ENCODE measurements around the gene EXOC2.

EXOC2 gene

DNA sequence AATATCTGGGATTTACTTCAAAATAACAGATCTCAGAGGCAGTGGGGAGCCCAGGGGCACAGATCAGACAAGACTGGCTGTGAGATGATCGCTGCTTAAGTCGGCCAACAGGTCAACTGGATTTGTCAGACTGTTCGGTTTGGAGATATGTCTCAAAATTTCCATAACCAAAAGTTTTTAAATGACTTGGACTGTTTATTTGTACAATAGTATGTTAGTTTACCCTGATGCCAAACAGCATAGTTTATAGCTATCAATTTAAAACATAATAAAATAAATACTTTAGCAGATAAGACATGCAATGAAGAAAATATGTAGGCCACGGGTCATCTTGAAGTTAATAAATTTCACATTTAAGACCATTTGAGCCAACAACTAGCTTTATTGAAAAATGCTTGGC is 174.7 kb downstream of the EXOC2 start:
- DNase-seq, result no peak

DNA sequence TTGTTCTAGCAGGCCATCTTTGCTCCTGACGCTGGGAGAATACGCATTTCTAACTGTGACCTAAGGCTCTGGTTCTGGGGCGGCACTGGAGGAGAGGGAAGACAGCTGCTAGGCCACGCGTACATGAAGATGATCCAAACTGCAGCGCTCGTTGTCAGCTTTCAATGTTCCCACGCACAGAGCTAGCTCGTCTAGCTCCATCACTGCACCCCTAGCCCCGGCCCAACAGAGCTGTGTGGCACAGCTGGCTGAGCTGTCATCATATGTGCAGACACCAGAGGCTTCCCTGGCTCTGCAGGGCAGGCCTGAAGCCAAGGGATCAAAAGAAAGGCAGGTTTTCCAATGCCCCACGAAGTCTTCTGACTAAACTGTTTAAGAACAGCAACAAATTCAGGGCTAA is 176.7 kb downstream of the EXOC2 start:
- DNase-seq, result no peak

DNA sequence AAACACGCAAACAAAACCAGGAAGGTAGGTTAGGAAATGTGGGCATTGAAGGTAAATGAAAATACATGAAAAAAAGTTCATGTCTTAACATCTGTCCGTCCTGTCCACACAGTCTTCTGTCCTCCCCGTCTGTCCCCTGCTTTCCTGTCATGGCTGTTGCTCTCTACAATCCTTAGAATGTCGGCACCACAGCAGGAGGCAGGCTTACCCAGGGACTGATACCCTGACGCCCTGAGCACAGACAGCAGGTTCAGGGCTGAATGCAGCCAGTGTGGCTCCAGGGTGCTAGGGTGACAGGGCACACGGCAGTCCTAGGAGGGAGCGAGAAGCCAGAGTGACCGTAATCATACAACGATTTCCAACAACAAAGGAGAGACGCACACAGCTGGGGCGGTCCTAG is 177.7 kb downstream of the EXOC2 start:
- DNase-seq, result no peak

DNA sequence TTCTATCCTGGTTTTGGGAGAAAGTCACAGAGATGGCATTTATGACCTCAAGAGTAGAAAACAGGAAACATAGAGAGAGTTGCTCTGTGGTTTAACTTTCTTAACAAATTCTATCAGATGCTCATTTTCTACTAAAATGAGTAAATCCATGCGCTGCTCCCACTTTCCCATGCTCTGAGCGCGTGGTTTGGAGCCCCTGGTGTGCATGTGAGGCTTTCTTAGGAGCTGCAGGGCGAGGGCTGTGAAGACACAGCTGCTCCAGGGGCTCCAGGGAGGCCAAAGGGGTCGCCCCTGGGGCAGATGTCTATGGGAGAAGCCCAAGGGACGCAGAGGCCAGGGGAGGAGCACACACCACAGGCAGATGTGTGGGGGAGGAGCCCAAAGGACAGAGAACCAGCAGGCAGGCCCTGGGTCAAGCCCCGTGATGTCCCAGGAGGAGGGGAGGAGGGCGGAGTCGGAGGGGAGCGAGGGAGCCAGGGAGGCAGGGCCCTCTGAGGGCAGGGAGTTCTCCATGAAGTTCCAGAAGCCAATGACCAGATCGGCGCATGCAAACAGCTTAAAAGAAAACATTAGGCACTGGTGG is 178.5 kb downstream of the EXOC2 start:
- no peak for DNase-seq

DNA sequence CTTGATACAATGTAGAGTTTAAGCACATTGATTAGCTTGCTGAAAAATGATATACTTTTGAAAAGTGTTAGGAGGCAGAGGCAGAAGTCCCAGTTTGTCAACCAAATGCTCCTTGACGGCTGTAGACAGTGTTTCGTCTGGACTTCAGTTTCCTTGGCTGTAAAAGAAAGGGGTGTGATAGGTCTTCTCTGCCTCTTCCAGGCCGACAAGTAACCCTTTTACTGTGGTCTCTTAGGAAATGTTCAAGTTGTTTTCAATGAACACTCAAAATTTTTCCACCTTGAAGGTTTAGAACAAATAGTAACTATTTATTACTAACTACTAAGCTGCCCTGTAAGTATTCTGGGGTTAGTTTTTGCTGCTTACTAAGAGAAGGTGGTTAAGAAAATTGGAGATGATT is 179.0 kb downstream of the EXOC2 start:
- DNase-seq, result no peak

DNA sequence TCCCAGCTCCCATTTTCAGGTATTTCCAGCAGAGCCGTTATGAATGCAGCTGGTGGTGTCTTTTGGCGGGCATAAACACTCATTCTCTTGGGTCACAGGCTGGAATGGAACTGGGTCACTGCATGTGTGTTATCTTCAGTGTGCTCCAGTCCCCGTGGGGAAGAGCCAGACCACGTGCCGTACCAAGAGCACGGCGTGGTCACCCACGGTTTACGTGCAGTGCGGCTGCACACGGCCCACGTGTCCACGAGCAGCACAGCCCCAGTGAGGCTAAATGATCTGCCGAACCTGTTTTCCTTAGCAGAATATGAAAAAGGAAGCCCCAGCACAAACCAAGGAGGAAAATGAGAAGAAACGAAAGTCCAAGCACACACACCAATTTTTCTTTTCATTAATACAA is 179.9 kb downstream of the EXOC2 start:
- DNase-seq, result no peak

DNA sequence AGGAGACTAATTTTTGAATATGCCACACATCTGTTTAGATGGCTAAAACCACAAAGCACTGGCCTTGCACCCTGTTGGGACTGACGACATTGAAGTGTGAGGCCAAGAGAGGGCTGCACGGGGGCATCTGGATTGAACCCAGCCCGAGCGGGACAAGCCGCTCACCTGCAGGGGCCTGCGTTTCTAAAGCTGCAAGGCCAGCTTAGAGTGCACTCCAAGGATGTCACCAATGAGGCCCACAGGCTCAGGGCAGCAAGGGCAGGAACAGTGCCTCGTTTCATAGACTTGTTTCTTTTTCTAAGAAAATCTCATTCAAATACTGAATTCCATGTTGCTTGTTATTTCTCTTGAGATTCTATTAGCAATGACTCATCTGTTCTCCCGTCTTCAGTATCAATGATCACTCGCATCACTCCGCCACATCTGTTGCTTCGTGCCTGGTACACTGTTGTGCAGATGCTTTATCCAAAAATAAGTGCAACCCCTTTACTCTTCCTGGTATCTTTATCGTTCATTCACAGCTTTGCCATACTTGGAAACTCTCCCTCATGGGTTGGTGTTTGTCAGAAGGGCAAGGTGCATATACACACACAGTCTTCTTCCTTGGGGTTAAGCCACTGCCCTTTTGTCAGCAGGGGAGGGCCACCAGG is 181.3 kb downstream of the EXOC2 start:
- DNase-seq, result no peak

DNA sequence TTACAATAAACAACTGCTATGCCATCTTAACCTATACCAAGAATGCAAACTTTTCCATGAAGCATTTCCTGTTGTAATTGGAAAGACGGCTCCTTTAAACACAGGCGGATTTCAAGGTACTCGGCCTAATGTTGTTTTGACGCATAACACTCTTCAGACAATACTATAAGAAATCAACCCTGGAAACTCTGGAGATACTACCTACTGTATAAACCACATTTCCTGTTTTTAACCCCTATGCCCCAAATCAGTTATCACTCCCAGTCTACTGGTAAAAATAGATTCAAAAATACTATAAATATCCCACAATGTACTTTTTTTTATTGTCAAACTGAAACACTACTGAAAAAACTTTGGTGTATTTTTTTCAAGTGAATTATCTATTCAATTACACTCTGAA is 183.3 kb downstream of the EXOC2 start:
- DNase-seq, result no peak

DNA sequence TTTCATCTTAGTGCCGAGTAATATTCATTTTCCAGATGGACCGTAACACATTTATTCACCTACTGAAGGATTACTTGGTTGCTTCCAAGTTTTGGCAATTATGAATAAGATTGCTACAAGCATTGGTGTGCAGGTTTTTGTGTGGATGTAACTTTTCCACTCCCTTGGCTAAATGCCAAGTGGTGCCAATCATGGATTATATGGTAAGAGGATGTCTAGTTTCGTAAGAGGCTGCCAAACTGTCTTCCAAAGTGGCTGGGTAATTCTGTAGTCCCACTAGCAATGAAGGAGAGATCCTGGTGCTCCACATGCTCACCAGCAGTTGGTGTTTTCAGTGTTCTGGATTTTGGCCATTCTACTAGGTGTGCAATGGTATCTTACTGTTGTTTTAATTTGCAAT is 184.3 kb downstream of the EXOC2 start:
- DNase-seq, result no peak

DNA sequence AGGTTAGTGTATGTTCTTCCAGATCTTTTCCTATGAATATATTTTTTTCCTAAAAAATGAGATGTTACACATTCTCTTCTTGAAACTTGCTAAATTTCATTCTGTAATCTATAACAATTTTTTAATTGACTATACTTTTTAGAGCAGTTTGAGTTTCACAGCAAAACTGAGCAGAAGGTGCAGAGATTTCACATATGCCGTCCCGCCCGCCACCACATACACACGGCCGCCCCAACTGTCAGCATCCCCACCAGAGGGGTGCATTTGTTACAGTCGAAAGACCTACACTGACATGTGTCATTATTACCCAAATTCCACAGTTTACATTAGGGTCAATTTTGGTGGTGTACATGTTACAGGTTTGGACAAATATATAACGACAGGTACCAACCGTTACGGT is 184.9 kb downstream of the EXOC2 start:
- DNase-seq, result no peak

DNA sequence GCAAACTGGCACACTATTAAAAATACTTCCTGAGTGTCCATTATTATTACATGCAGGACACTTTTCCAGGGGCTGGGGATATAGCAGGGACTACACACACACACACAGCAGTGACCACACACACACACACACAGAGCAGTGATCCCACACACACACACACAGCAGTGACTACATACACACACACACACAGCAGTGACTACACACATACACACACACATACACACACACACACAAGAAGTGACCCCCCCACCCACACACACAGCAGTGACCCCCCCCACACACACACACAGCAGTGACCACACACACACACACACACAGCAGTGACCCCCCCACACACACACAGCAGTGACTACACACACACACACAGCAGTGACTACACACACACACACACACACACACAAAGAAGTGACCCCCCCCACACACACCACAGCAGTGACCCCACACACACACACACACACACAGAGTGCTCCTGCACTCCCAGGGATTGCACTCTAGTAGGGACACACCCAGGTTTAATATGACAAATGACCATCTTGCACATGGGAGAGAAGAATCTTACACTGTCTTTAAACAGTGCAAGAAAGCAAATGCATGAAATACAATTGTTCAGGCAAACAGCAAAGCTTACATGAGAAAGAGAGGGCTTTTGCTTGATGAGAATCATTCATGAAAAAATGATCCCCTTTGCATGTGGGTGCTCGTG is 185.9 kb downstream of the EXOC2 start:
- no peak for DNase-seq

DNA sequence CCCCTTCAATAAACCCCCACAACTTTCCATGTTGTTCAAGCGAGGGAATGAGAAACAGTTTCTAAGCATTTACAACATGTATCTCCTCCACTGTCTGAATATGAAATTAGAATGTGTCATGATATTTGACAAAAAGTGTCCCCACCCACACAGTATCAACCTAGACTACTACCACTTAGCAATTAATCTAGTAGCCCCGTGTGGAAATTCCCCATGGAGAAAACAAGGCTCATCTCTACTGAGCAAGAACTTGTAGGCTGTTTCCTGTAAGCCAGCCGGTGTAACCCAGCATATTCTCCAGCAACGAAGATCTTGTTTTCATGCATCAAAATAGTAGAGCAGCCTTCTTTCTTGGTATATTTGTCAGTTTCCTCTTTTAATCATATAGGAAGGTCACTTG is 186.4 kb downstream of the EXOC2 start:
- DNase-seq, result no peak

DNA sequence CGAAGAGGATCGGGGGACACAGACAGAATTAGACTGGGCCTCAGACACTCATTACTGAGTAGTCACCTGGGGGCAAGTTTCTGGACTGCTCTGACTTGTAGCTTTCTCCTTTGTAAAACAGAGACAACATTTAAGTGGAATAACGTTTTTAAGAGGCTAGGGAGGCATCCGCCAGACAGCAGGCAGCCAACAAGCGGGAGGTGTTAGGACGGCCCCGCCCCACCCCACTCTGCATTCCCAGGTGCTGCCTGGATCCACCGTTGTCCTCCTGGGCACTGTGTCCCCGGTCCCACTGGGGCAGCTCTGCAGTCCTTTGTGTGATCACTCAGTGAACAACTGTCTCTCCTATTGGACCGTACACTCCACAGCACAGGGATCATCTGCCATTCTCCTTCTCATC is 187.6 kb downstream of the EXOC2 start:
- no peak for DNase-seq

DNA sequence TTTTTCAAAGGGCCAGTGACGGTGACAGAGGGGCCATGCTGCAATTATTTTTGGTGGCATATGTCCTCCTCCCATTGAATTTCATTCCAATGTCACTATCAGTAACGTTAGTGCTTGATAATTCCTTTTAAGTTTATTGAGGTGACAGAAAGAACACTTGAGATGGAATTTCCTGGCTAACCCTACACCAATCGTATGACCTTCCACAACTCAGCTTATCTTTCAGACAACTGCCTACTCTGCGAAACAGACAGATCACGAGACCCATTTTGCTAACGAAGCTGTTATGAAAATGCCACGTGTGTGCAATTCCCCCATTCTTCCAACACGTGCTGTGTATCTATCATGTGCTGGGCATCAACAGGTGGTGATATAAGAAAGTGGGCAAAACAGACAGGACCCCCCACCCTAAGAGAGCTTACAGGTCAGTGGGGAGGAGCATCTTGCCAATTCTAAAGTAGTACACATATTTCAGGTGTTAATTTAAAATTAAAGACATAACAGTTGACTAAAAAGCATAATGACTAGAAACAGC is 188.4 kb downstream of the EXOC2 start:
- no peak for DNase-seq

DNA sequence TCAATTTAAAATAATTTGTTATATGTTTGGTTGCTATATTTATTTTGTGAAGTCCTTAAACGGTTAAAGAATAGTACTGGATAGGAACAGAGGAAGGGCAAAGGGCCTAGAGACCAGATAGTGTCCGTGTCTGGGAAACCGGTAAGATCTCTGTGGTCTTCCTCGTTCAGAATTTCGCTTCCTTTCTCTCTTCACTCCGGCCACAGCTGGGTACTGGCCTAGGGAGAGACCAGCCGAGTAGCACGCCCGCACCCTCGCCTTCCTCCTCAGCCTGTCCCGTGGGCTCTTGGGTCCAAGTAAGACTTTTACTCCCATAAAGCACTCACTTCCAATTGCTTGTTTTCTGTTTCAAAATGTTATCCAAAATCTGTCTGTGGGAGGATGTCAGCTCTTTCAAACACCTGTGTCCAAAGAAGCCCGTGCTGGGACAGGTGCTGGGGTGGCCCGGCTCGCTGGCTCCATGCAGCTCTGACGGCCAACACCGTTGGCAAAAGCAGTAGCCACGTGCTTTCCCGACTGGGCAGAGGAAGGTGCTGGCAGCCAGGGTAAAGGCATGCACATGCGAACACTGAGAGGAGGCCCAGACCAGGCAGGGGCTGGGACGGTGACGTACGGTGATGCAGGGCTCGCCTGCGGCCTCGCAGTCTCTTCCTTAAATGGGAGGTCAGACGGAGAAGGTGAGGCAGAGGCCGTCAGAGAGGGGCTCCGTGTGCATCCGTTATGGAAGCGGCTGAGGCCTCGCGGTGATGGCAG is 189.2 kb downstream of the EXOC2 start:
- DNase-seq, result no peak

DNA sequence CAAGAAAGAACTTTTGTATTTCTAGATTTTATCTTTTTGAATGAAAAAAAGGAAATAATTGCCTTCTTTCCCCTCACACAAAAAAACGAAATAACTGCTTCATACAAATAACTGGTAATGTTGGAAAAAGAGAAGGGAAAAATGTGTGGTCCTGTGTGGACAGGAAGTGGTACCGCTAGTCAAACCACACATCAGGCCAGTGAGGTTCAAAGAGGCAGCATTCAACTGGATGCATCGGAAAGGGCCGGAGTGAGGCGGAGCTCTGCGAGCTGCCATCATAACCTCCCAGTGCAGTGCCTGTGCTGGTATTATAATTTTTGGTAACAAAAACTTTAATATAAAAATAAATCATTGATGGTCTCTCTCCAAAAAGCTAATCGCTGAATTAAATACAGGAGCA is 190.2 kb downstream of the EXOC2 start:
- DNase-seq, result no peak

DNA sequence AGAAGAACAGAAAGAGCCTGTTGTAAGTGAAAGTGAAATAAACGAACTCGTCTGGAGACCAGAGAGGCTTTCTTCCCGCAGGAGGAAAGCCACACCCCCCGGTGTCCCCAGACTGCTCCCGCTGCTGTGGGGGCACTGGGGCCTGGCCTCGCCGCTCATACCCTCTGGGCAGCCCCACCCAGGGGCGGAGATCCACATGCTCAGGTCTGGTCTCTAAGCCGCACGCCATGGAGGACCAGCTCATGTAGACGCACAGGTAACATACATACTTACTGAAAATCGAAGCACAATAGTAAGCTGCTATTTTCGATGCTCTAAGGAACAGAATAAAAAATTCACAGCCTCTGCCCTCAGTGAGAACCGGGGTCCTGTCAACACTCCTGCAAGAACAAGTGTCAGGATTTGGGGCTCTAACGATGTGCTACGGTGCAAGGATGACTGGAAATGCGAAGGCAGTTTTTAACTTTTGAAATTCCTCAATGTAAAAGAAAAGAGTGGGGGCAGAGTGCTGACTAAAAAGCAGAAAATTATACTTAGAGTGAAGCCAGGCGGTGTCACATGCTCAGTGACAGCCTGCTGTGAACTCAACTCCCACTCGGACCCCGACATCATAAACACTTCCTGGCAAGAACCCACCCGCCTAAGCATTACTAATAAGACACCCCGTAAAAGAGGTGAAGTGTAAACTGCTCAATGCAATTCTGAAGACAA is 190.9 kb downstream of the EXOC2 start:
- DNase-seq, result no peak

DNA sequence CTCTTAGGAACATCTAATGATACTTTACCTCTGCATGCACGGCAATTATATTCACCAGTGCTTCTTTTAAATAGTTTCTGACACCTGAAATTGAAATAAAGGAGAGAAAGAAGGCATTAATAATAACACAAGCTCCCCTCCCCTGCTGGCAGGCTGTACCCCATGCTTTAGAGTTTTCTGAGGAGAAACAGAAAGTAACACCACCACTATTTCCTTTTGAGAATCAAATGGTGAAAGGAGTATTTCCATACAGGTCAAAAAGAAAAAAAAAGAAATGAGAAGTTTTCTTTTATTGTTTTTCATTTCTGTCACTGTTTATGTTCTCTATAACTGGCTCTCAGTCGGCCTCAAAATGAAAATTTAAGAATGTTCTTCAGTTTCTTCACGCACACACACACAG is 193.3 kb downstream of the EXOC2 start:
- no peak for DNase-seq

DNA sequence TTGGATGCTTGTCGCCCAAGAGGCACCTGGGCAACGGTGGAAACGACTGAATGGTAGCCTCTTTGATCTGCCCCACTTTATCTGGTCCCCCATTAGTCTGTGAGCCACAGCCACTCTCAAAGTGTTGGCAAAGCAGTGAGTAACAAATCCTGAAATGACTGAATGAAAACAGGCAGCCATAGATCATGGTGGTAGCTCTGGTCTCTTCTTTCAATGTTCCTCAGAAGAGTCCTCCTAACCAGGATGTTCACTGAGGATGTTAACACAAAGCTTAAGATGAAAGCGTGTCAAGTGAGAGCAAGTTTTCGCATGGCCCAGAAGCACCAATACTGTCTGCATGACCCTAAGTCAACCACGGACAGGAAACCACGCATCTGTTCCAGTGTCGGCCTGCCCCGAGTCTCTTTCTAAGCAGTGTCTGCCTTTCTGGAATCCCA is 194.1 kb downstream of the EXOC2 start:
- DNase-seq, result no peak

DNA sequence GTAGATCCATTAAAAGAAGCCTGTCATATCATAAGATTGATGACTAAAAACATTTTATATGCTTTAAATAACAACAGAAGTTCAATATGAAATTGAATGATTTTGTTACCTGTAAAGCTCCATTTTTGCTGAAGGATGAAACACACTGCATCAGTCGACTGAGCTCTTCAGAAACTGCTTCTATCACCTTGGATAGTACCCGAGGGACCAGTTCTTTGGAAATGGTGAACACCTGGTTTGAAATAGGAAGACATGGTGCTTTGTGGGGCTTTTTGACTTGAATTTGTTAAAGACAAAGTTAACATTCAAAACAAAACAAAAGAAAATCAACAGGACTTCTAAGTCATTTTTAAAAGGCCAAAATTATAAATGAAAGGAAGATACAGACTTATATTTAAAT is 195.7 kb downstream of the EXOC2 start:
- DNase-seq, result no peak

DNA sequence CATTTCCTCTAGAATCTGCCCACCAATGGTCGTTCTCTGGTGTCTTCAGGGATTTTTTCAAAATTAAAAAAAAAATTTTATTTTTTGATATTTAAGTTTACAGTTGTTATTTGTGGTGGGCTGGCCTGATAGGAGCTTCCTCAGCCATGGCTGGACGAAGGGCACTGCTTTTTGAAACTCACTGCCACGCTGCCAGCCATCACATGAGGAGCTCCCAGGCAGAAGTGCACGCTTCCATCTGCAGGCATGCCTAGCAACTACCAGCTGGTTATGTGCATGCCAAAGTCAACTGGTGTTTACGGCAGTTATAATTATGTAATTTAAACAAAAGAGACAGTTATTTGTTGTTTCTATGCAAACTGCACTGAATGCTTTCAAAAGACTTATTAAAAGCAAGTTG is 196.3 kb downstream of the EXOC2 start:
- no peak for DNase-seq

DNA sequence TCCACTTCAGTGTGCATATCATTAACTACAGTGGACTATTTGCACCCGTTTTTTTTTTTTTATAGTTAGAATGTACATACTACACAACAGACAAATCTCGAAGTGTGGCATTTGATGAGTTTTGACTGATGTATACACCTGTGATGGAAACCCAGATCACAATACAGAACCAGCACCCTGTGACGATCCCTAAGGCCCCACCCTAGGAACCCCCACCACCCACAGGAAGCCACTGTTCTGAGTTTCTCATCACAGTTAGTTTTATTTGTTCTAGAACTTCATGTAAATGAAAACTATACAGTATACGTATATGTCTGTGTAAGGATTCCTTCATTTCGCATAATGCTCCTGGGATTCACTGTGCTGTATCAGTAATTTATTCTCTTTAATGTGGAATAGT is 198.5 kb downstream of the EXOC2 start:
- DNase-seq, result no peak

DNA sequence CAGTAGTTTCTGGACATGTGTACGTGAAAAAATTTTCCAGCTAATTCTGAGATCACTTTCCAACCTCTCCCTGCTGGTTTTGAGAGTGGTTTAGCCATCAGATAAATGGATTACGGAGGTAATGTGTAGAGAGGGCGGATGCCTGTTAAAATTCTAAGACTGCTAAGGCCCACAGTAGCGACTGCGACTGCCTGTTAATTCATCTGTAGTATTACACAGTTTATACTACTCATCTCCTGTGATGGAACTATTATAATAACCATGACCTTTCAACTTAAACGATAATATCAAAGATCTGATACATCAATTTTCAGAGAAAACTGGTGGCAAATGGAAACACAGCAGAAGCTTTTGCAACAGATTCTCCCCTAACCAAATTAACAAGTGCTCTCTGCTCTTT is 199.1 kb downstream of the EXOC2 start:
- DNase-seq, result no peak

All from NCI-H774 (cell line).